SK-N-SH (cell line): ENCODE measurements around the gene PIK3CA.

Source experiments
- CTCF ChIP-seq: fragments of 200-600 bp; sonication (generic); IDR thresholded peaks from 2 replicates; pipeline ENCODE4 v1.6.1; 2017; ENCODE audit warnings: antibody characterized with exemption, mild to moderate bottlenecking, moderate library complexity
- GABPA ChIP-seq: IDR thresholded peaks from 2 replicates; pipeline ENCODE4 v1.4.0; 2012; ENCODE audit warnings: low read depth, mild to moderate bottlenecking

- TF ChIP-seq GABPA: no peak
- no peak for TF ChIP-seq CTCF
Measured at GRCh38 chr3:179288845-179289244, 140.7 kb downstream of the PIK3CA start.
